Fibroblast of skin of scalp (primary cell): ENCODE results near the gene RAB26.
"Not testable (repeated sequence)": the region's sequence is repeated elsewhere in the genome, so short reads cannot be mapped to it uniquely, and the experiment has no call there.

Experiments used
- DNase-seq: peaks from one replicate; pipeline ENCODE4 v3.0.0-alpha.2; 2013

Gene RAB26

GRCh38 chr16:2117341-2117740 lies 31.1 kb upstream of the RAB26 start:
- not testable (repeated sequence) for DNase-seq

DNA sequence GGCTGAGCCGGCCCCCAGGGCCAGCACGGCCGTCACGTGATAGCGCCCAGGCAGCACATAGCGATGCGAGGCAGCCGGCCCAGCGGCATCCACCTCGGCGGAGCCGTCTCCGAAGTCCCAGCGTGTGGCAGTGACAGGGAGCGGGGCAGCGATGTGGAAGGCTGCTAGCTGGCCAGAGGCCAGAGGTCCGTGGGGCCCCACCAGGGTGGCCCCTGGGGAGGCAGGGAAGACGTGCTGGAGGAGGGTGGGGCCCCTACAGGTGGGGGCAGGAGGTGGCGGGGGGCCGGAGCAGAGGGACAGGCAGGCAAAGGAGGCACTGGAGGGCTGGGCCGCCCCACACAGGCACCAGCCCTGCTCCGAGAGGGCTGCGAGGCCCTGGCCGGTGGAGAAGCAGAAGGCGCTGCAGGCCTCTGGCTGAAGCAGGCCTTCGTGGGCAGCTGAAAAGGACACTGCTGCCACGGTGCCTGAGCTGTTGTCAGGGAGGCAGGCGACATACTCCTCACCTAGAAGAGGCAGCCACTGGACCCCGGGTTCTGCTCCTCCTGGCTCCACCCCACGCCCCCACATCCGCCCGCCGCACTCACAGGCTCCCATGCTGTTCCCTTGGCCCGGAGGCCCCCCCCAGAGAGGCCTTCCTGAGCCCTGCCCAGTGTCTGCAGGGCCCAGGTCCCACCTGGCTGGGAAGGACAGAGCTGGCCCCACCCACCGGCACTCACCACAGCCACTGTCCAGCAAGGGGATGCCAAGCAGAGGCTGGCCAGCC lies 30.3 kb upstream of the RAB26 start:
- DNase-seq, result not testable (repeated sequence)

GRCh38 chr16:2121325-2121724 lies 27.1 kb upstream of the RAB26 start:
- peak; percentile 63 for DNase-seq

- no peak for DNase-seq
Observed at GRCh38 chr16:2121853-2122252, 26.6 kb upstream of the RAB26 start.

DNA sequence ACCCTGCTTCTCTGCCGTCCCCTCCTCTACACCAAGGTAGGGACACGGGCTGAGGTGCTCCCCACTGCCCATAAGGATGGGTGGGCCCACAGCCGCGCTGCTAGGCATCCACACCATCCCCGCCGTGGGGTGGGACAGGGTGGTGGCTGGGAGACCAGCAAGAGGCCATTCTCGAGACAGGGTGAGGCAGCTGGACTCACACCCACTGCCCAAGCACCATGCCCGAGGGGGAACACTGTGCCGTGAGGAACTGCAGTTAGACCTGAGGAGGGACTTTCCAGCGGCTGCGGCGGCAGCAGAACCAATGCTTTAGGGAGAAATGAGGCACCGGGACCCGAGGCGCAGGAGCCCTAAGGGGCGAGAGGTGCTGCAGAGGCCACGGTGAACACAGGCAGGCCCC lies 26.0 kb upstream of the RAB26 start:
- DNase-seq, result no peak

- not testable (repeated sequence) for DNase-seq
Observed at GRCh38 chr16:2122934-2123683, 25.3 kb upstream of the RAB26 start.

DNA sequence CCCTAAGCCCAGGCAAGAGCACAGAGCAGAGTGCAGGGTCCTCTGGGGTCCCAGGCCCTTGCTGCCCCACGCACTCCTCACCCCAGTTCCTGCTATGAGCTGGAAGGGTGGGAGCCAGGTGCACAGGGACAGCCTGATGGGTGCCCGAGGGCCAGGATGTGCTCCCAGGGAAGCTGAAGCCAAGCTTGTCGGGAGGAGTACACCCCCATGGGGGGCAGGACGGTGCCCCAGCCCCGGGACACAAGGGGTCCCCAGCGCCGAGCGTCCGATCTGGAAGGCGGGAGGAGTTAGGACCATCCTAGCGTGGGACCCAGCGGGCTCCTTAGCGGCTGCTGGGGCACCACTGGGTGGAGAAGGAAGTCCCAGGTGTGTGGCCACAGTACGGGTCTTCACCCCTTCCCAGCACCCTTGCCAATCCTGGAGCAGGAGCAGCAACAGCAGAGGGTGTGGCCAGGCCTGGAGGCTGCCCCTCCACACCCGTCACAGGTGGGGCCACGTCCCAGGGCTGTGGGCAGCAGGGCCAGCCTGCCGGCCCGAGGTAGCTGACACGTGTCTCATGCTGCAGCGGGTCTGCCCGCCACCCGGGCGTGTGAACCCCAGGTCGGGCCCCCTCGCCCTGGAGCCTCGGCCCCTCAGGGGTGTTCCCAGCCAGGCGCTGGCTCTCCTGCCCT lies 24.6 kb upstream of the RAB26 start:
- DNase-seq, result not testable (repeated sequence)

DNA sequence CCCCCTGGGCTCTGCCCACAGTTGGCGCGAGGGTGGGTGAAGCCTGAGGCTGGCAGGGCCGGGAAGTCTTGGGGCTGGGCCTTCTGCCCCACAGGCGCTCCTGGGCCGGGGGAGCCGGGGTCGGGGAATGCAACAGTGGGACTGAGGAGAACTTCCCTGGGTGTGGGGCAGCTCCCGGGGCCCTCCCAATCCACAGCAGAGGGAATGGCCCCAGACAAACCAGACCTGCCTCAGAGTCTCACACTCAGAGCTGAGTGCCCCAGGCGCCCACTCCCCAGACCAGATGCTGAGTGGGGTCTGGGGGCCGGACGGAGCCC lies 24.1 kb upstream of the RAB26 start:
- DNase-seq, result not testable (repeated sequence)

GRCh38 chr16:2124694-2125444 lies 23.6 kb upstream of the RAB26 start:
- peak; percentile 89 for DNase-seq

DNA sequence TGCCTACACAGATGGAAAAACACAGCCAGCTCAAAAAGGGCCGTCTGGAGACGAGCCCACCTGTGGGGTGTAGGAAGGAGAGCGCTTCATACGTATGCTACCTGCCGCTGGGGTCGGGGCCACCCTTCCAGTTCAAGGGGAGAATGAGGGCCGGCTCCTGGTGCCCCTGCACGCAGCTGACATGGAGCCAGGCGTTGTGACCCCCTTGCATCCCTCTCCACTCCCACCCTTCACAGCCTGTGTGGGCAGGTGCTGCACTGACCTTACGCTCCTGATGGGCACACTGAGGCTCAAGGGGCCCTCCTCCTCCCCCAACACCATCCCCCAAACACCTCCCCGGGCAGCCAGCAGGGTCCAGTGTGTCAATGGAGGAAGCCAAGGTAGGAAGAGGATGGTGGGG lies 22.8 kb upstream of the RAB26 start:
- not testable (repeated sequence) for DNase-seq

GRCh38 chr16:2126161-2126743 lies 22.2 kb upstream of the RAB26 start:
- DNase-seq, result peak; percentile 56

GRCh38 chr16:2126928-2127556 lies 21.4 kb upstream of the RAB26 start:
- DNase-seq, result not testable (repeated sequence)

GRCh38 chr16:2127630-2128280 lies 20.7 kb upstream of the RAB26 start:
- DNase-seq, result peak; percentile 74

DNA sequence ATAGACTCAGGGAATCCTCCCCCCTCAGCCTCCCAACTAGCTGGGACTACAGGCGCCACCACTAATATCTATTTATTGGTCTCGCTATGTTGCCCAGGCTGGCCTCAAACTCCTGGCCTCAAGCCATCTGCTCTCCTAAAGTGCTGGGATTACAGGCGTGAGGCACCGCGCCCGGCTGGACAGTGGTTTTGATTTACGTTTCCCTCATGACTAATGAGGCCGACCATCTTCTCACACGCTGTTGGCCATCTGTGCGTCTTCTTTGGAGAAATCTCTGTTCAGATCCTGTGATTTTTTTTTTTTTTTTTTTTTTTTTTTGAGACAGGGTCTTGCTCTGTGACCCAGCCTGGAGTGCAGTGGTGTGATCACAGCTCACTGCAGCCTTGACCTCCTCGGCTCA lies 19.2 kb upstream of the RAB26 start:
- not testable (repeated sequence) for DNase-seq

- not testable (repeated sequence) for DNase-seq
Observed at GRCh38 chr16:2129890-2130447, 18.5 kb upstream of the RAB26 start.

DNA sequence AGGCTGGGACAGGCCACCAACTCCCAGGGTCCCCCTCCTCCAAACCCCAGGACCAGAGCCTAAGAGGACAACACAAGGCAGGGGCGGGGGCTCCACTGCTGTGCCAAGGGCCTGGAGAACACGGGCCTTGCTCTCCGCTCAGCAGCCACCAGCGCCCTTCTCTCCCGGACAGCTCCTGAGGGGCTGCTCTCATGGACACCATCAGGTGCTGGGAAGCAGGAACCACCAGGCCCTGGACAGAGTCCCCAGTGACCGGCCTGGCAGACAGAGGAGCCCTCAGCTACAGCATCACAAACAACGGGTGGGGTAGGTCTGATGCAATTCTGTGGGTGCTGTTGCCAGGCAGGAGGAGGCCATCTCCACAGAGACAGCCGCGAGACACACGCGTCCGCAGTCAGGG lies 14.6 kb upstream of the RAB26 start:
- DNase-seq, result not testable (repeated sequence)

DNA sequence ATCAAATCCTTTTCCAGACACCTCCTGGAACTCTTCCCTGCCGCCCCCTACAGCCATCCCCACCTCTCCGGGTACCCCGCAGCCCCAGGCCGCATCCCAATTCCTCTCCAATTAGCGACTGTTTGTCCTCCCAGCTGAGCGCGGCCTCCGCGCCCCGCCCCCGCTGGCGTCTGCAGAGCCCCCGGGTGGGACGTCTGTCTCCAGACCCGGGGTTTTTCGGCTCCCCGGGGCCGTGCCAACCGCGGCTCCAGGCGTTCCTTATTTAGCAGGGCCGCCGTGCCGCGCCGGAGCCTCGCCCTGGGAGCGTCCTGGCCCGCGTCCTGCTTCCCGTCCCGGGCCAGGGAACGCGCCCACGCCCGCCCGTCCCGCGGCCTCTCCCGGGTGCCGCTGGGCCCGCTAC lies 13.4 kb upstream of the RAB26 start:
- not testable (repeated sequence) for DNase-seq

DNA sequence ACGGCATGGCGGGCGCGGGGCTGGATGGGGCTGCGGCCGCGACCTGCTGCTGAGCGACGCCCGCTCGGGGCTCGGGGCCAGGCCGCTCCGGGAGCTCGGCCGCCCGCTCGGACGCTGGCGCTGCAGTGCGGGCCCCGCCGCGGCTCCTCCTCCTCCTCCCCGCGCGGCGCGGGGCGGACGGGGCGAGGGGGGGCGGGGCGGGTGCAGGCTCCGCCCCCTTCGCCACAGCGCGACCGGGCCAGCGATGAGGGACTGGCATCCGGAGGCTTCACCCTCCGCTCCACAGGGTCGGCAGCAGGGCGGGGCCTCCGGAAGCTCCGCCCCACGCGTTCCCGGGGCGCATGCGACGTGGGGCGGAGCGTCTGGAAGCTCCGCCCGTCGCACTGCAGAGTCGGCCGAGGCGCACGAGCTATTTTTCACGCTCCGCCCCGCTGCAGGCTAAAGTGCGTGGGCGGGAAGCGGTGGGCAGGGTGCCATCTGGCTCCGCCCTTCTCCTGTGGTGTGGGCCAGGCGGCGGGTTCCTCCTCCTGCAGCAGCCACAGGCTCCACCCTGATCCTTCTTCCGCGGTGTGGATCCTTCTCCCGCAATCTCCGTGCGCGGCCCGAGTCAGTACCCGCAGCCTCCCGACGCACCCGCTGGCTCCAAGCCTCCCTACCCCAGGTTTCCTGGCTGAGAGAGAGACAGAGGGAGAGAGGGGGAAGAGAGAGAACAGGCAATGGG lies 12.5 kb upstream of the RAB26 start, which contains the start of gene PKD1:
Gene PKD1, minus strand, starts transcription at position 129 of the 721 bp plus-strand sequence. CDS start 209 bp downstream, outside the sequence.
- peak; percentile 94 for DNase-seq

- DNase-seq, result no peak
Observed at GRCh38 chr16:2142942-2143877, 5.2 kb upstream of the RAB26 start.
